GM12891 (cell line): ENCODE measurements around the gene MFAP2.

Source experiments
- DNase-seq: peaks from one replicate; pipeline ENCODE4 v3.0.0; 2011; ENCODE audit warnings: low spot score; ENCODE audit not compliant: insufficient read length
- FAIRE-seq: peaks from 2 replicates; lab custom pipeline; 2011; peaks lifted over from hg19 to GRCh38; lab: Jason Lieb, UNC
- PAX5 ChIP-seq: IDR thresholded peaks from 2 replicates; pipeline ENCODE4 v1.6.1; 2011; ENCODE audit warnings: low read length, moderate library complexity, mild to moderate bottlenecking; ENCODE audit not compliant: insufficient read depth, severe bottlenecking
- POLR2A ChIP-seq: IDR thresholded peaks from 2 replicates; pipeline ENCODE4 v1.6.1; 2011; ENCODE audit warnings: low read depth, low read length, control low read depth
- POLR2AphosphoS5 ChIP-seq: IDR thresholded peaks from 2 replicates; pipeline ENCODE4 v1.6.1; 2011; ENCODE audit warnings: low read depth, low read length, control low read depth
- POU2F2 ChIP-seq: IDR thresholded peaks from 2 replicates; pipeline ENCODE4 v1.6.1; 2011; ENCODE audit warnings: low read depth, mild to moderate bottlenecking, control low read depth, low read length, moderate library complexity
- SPI1 ChIP-seq: IDR thresholded peaks from 2 replicates; pipeline ENCODE4 v1.6.1; 2011; ENCODE audit warnings: low read depth, low read length, control low read depth
- TAF1 ChIP-seq: IDR thresholded peaks from 2 replicates; pipeline ENCODE4 v1.6.1; 2011; ENCODE audit warnings: low read depth, low read length, control low read depth

Gene MFAP2

GRCh38 chr1:17008208-17008855 is 27.9 kb upstream of the MFAP2 start:
- DNase-seq (no peak), FAIRE-seq (no peak)
- no peak for TF ChIP-seq POLR2AphosphoS5
- no peak for TF ChIP-seq POU2F2
- TF ChIP-seq SPI1: no peak
- no peak for TF ChIP-seq PAX5
- no peak for TF ChIP-seq POLR2A
- no peak for TF ChIP-seq TAF1

GRCh38 chr1:17007121-17007520 is 26.7 kb upstream of the MFAP2 start:
- no peak for DNase-seq
- FAIRE-seq: no peak
- TF ChIP-seq POLR2A (no peak), SPI1 (no peak), PAX5 (no peak), POLR2AphosphoS5 (no peak), TAF1 (no peak), POU2F2 (no peak)

- TF ChIP-seq TAF1 (no peak), POLR2A (no peak), SPI1 (no peak), PAX5 (no peak), POU2F2 (no peak), POLR2AphosphoS5 (no peak)
- DNase-seq: no peak
- FAIRE-seq: no peak
Measured at GRCh38 chr1:17005365-17005740, 24.9 kb upstream of the MFAP2 start.

GRCh38 chr1:17004466-17005364 is 24.3 kb upstream of the MFAP2 start:
- FAIRE-seq: no peak
- DNase-seq: no peak
- TF ChIP-seq POU2F2 (no peak), SPI1 (no peak), TAF1 (no peak), POLR2AphosphoS5 (no peak), POLR2A (no peak), PAX5 (no peak)

- FAIRE-seq (no peak), DNase-seq (no peak)
- TF ChIP-seq PAX5 (no peak), SPI1 (no peak), TAF1 (no peak), POLR2AphosphoS5 (no peak), POLR2A (no peak)
Measured at GRCh38 chr1:17002524-17002902, 22.1 kb upstream of the MFAP2 start.

GRCh38 chr1:17001760-17002523 is 21.5 kb upstream of the MFAP2 start:
- no peak for TF ChIP-seq POLR2A
- no peak for TF ChIP-seq POU2F2
- TF ChIP-seq TAF1: no peak
- TF ChIP-seq SPI1: no peak
- no peak for TF ChIP-seq PAX5
- no peak for TF ChIP-seq POLR2AphosphoS5
- FAIRE-seq: no peak
- no peak for DNase-seq

- DNase-seq: peak; percentile 11
- TF ChIP-seq POU2F2 (no peak), SPI1 (no peak), POLR2A (no peak), PAX5 (no peak), POLR2AphosphoS5 (no peak), TAF1 (no peak)
- no peak for FAIRE-seq
Measured at GRCh38 chr1:16999863-17000262, 19.4 kb upstream of the MFAP2 start.

GRCh38 chr1:16998589-16998988 is 18.2 kb upstream of the MFAP2 start:
- TF ChIP-seq PAX5 (no peak), POLR2A (no peak), SPI1 (no peak), TAF1 (no peak), POLR2AphosphoS5 (no peak), POU2F2 (no peak)
- peak; percentile 5 for DNase-seq
- FAIRE-seq: no peak

- no peak for DNase-seq
- no peak for FAIRE-seq
- TF ChIP-seq POU2F2 (no peak), POLR2AphosphoS5 (no peak), TAF1 (no peak), PAX5 (no peak), POLR2A (no peak), SPI1 (no peak)
Measured at GRCh38 chr1:16996845-16997244, 16.4 kb upstream of the MFAP2 start.

- no peak for FAIRE-seq
- DNase-seq: no peak
- no peak for TF ChIP-seq PAX5
- no peak for TF ChIP-seq TAF1
- TF ChIP-seq POLR2AphosphoS5: no peak
- TF ChIP-seq SPI1: no peak
- TF ChIP-seq POU2F2: no peak
- no peak for TF ChIP-seq POLR2A
Measured at GRCh38 chr1:16993521-16994038, 13.2 kb upstream of the MFAP2 start.
